GM12878 (cell line): ENCODE data around the gene NOP9.

Experiments
- GABPA ChIP-seq: IDR thresholded peaks from 2 replicates; pipeline ENCODE4 v1.6.1; 2014; ENCODE audit warnings: antibody characterized with exemption, low read depth, mild to moderate bottlenecking, inconsistent platforms
- RELA ChIP-seq: fragments of 450-650 bp; IDR thresholded peaks from 2 replicates; pipeline ENCODE4 v1.8.0; 2014; ENCODE audit warnings: borderline replicate concordance; ENCODE audit not compliant: partially characterized antibody
- RFX5 ChIP-seq: IDR thresholded peaks from 2 replicates; pipeline ENCODE4 v1.6.1; 2011; ENCODE audit warnings: low read depth, low read length, improper control_type of control experiment
- SUZ12 ChIP-seq: fragments of 200-600 bp; sonication (generic); IDR thresholded peaks from one replicate; pipeline ENCODE4 v1.6.1; 2018; ENCODE audit warnings: antibody characterized with exemption, mild to moderate bottlenecking; ENCODE audit not compliant: unreplicated experiment

- no peak for TF ChIP-seq RFX5
- TF ChIP-seq RELA, result no peak
- no peak for TF ChIP-seq SUZ12
- TF ChIP-seq GABPA, result no peak
Measured at GRCh38 chr14:24338843-24339242, 39.2 kb downstream of the NOP9 start.
